ENCODE data around the gene MED14. TPM values are rescaled to one million over a fixed set of nuclear protein-coding genes. Genes with fewer than 3 reads are reported as not detected.

Gene MED14
- total RNA-seq, 1 donor from 2014 or later = 79.9 TPM

DNA sequence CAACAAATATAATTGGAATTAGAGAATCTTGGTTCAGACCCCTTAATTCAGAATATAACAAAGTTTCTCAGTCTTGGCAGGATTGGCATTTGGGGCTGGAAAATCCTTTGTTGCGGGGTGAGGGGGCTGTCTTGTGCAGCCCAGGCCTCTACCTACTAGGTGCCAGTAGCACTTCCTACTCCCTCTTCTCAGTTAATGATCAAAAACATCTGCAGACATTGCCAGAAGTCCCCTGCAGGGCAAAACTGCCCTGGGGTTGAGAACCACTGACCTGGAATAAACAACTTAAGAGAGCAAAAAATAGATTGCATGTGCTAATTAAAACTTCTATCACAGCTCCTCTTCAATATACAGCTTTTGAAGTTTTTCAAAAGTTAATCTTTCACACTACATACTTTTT, 51.2 kb downstream of the MED14 start:
- no peak for FAIRE-seq
- Histone ChIP-seq H3K27me3 (ENCODE audit: insufficient read depth, low read length) (no peaks in the 10 kb centered on the region), H3K4me3 (ENCODE audit: insufficient read depth, low read depth, low read length) (no peak overlapping the region), H3K79me2 (ENCODE audit: insufficient read depth, low read length) (no peaks in the 10 kb centered on the region), H3K27ac (ENCODE audit: low read depth, low read length) (no peak overlapping the region), H2AFZ (ENCODE audit: low read depth, low read length) (no peak overlapping the region), H3K36me3 (ENCODE audit: insufficient read depth, low read length) (peaks cover 13% of the 10 kb centered on the region), H3K9me3 (ENCODE audit: insufficient read depth, low read depth, low read length) (no peaks in the 10 kb centered on the region), H4K20me1 (ENCODE audit: insufficient read depth, low read length) (no peaks in the 10 kb centered on the region), H3K9ac (ENCODE audit: low read length) (no peak overlapping the region), H3K4me2 (ENCODE audit: low read length) (no peak overlapping the region), H3K4me1 (ENCODE audit: insufficient read depth, low read length) (no peaks in the 10 kb centered on the region)
- Mint-ChIP-seq H3K27me3 (ENCODE audit: low read depth, unreplicated experiment) (no peaks in the 10 kb centered on the region), H3K36me3 (ENCODE audit: low read depth, unreplicated experiment) (peaks cover 8% of the 10 kb centered on the region), H3K4me1 (ENCODE audit: low read depth, unreplicated experiment) (no peaks in the 10 kb centered on the region), H3K4me3 (ENCODE audit: unreplicated experiment) (no peak overlapping the region), H3K27ac (ENCODE audit: unreplicated experiment) (no peak overlapping the region), H3K9me3 (ENCODE audit: unreplicated experiment) (no peaks in the 10 kb centered on the region)
- TF ChIP-seq EZH2 (IDR thresholded peaks at IDR 0.05; ENCODE audit: insufficient read depth, low read length) (no peak), CTCF (IDR thresholded peaks at IDR 0.05; ENCODE audit: insufficient read depth, low read depth, low read length) (no peak)
- DNase-seq (ENCODE audit: low read depth) = no peak

GRCh38 chrX:40683245-40683644, 52.1 kb downstream of the MED14 start:
- Mint-ChIP-seq H3K4me3 (ENCODE audit: unreplicated experiment) (no peak overlapping the region), H3K27me3 (ENCODE audit: low read depth, unreplicated experiment) (no peaks in the 10 kb centered on the region), H3K4me1 (ENCODE audit: low read depth, unreplicated experiment) (no peaks in the 10 kb centered on the region), H3K27ac (ENCODE audit: unreplicated experiment) (no peak overlapping the region), H3K36me3 (ENCODE audit: low read depth, unreplicated experiment) (peaks cover 8% of the 10 kb centered on the region), H3K9me3 (ENCODE audit: unreplicated experiment) (no peaks in the 10 kb centered on the region)
- H3K27ac ChIP-seq (ENCODE audit: low read depth, low read length) = no peak overlapping the region
- no peaks in the 10 kb centered on the region for H3K9me3 ChIP-seq (ENCODE audit: insufficient read depth, low read depth, low read length)
- TF ChIP-seq CTCF (IDR thresholded peaks at IDR 0.05; ENCODE audit: insufficient read depth, low read depth, low read length) = no peak
- no peak for TF ChIP-seq EZH2 (IDR thresholded peaks at IDR 0.05; ENCODE audit: insufficient read depth, low read length)
- no peak overlapping the region for H3K9ac ChIP-seq (ENCODE audit: low read length)
- H2AFZ ChIP-seq (ENCODE audit: low read depth, low read length) = no peak overlapping the region
- no peaks in the 10 kb centered on the region for H4K20me1 ChIP-seq (ENCODE audit: insufficient read depth, low read length)
- no peak overlapping the region for H3K4me2 ChIP-seq (ENCODE audit: low read length)
- no peaks in the 10 kb centered on the region for H3K79me2 ChIP-seq (ENCODE audit: insufficient read depth, low read length)
- no peaks in the 10 kb centered on the region for H3K27me3 ChIP-seq (ENCODE audit: insufficient read depth, low read length)
- no peaks in the 10 kb centered on the region for H3K4me1 ChIP-seq (ENCODE audit: insufficient read depth, low read length)
- no peak overlapping the region for H3K4me3 ChIP-seq (ENCODE audit: insufficient read depth, low read depth, low read length)
- DNase-seq (ENCODE audit: low read depth) (peak; percentile 1), FAIRE-seq (peak; percentile 80)
- peaks cover 11% of the 10 kb centered on the region for H3K36me3 ChIP-seq (ENCODE audit: insufficient read depth, low read length)

DNA sequence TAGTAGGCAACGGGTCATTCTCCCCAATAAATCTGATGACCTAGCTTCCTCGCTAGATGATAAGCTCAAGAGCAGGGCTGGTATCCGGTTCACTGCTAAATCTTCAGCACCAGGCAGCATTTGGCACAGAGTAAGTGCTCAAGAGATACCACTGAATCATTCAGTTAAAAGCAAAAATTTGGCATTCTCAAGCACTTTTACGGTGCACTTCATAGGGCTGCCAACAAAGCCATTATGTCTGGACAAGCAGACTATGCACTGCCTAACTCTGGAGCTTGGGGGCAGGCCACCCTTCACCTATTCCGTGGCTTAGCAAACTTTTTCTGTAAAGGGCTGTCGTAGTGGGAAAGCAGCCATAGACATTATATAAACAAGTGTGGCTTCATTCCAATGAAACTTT, 64.2 kb downstream of the MED14 start:
- Mint-ChIP-seq H3K36me3 (ENCODE audit: low read depth, unreplicated experiment) (peaks cover 17% of the 10 kb centered on the region), H3K9me3 (ENCODE audit: unreplicated experiment) (no peaks in the 10 kb centered on the region), H3K27ac (ENCODE audit: unreplicated experiment) (no peak overlapping the region), H3K27me3 (ENCODE audit: low read depth, unreplicated experiment) (no peaks in the 10 kb centered on the region), H3K4me1 (ENCODE audit: low read depth, unreplicated experiment) (no peaks in the 10 kb centered on the region), H3K4me3 (ENCODE audit: unreplicated experiment) (no peak overlapping the region)
- Histone ChIP-seq H3K79me2 (ENCODE audit: insufficient read depth, low read length) (no peaks in the 10 kb centered on the region), H3K9ac (ENCODE audit: low read length) (no peak overlapping the region), H3K9me3 (ENCODE audit: insufficient read depth, low read depth, low read length) (no peaks in the 10 kb centered on the region), H3K4me3 (ENCODE audit: insufficient read depth, low read depth, low read length) (no peak overlapping the region), H3K27ac (ENCODE audit: low read depth, low read length) (no peak overlapping the region), H3K27me3 (ENCODE audit: insufficient read depth, low read length) (no peaks in the 10 kb centered on the region), H3K36me3 (ENCODE audit: insufficient read depth, low read length) (peaks cover 22% of the 10 kb centered on the region), H3K4me1 (ENCODE audit: insufficient read depth, low read length) (no peaks in the 10 kb centered on the region), H2AFZ (ENCODE audit: low read depth, low read length) (no peak overlapping the region), H4K20me1 (ENCODE audit: insufficient read depth, low read length) (no peaks in the 10 kb centered on the region), H3K4me2 (ENCODE audit: low read length) (no peak overlapping the region)
- FAIRE-seq = peak; percentile 85
- TF ChIP-seq EZH2 (IDR thresholded peaks at IDR 0.05; ENCODE audit: insufficient read depth, low read length) = no peak
- no peak for TF ChIP-seq CTCF (IDR thresholded peaks at IDR 0.05; ENCODE audit: insufficient read depth, low read depth, low read length)
- DNase-seq (ENCODE audit: low read depth) = peak; percentile 10
